ENCODE results near the gene KRTAP8-1. TPM values are rescaled to one million over a fixed set of nuclear protein-coding genes. Genes with fewer than 3 reads are reported as not detected.

KRTAP8-1 gene
- 10 to 100 TPM in 1 of 4 donors, not detected in 3; 40.1 TPM for total RNA-seq

- no peak for TF ChIP-seq CTCF (IDR thresholded peaks at IDR 0.05)
- TF ChIP-seq POLR2A (IDR thresholded peaks at IDR 0.05): no peak
- 89 to 93% methylated on average over 5 of the region's 5 CpGs for WGBS, 2 donors
These were observed at the start of gene KRTAP8-1 for GRCh38 chr21:30813174-30813573. TSS of gene KRTAP8-1 (minus strand) at chr21:30813274. CDS start at chr21:30813220, 54 bp downstream.

GRCh38 chr21:30847627-30848500, 34.8 kb upstream of the KRTAP8-1 start:
- intact Hi-C loops (cut with DNase I; ENCODE audit: low total_unique reads): no loop called here

More at GRCh38 chr21:30813174-30813573, at the start of gene KRTAP8-1:
- intact Hi-C loops (cut with DNase I; ENCODE audit: low total_unique reads): no loop called here
- no peak for DNase-seq (ENCODE audit: low spot score in 2 of 2)
- no peak within 1 kb of the TSS for H3K4me3 ChIP-seq (ENCODE audit: low read depth, poor library complexity, severe bottlenecking)

GRCh38 chr21:30842990-30843389, 29.9 kb upstream of the KRTAP8-1 start:
- intact Hi-C loops (cut with DNase I; ENCODE audit: low total_unique reads): no loop called here
- TF ChIP-seq CTCF (IDR thresholded peaks at IDR 0.05): no peak
- TF ChIP-seq POLR2A (IDR thresholded peaks at IDR 0.05): no peak

More at GRCh38 chr21:30847627-30848500, 34.8 kb upstream of the KRTAP8-1 start:
- WGBS, 2 donors: 81 to 86% methylated on average over 9 of the region's 9 CpGs
- DNase-seq (ENCODE audit: low spot score in 2 of 2): no peak
- H3K4me3 ChIP-seq (ENCODE audit: low read depth, poor library complexity, severe bottlenecking): no peak overlapping the region
- TF ChIP-seq POLR2A (IDR thresholded peaks at IDR 0.05) (no peak), CTCF (IDR thresholded peaks at IDR 0.05) (no peak)

GRCh38 chr21:30839304-30839703, 26.2 kb upstream of the KRTAP8-1 start:
- intact Hi-C loops (cut with DNase I; ENCODE audit: low total_unique reads): no loop called here
- WGBS, 2 donors: 49% methylated on average over 5 of the region's 5 CpGs
- no peak for TF ChIP-seq POLR2A (IDR thresholded peaks at IDR 0.05)
- TF ChIP-seq CTCF (IDR thresholded peaks at IDR 0.05): no peak
- H3K4me3 ChIP-seq (ENCODE audit: low read depth, poor library complexity, severe bottlenecking): no peak overlapping the region
- no peak for DNase-seq (ENCODE audit: low spot score in 2 of 2)

More at GRCh38 chr21:30842990-30843389, 29.9 kb upstream of the KRTAP8-1 start:
- no peak overlapping the region for H3K4me3 ChIP-seq (ENCODE audit: low read depth, poor library complexity, severe bottlenecking)
- no peak for DNase-seq (ENCODE audit: low spot score in 2 of 2)

- DNase-seq (ENCODE audit: low spot score in 2 of 2): no peak
- WGBS, 2 donors: 57 to 72% methylated on average over 6 of the region's 6 CpGs
- TF ChIP-seq CTCF (IDR thresholded peaks at IDR 0.05) (no peak), POLR2A (IDR thresholded peaks at IDR 0.05) (no peak)
- intact Hi-C loops (cut with DNase I; ENCODE audit: low total_unique reads): no loop called here
- H3K4me3 ChIP-seq (ENCODE audit: low read depth, poor library complexity, severe bottlenecking): no peak overlapping the region
These were observed 25.5 kb upstream of the KRTAP8-1 start for GRCh38 chr21:30838536-30838935.
